Fibroblast of the aortic adventitia (primary cell): ENCODE results near the gene EDEM2. TPM values are rescaled to one million over a fixed set of nuclear protein-coding genes. Genes with fewer than 3 reads are reported as not detected.
"Not testable (repeated sequence)": the region's sequence is repeated elsewhere in the genome, so short reads cannot be mapped to it uniquely, and the experiment has no call there.

Source experiments
- DNase-seq: peaks from one replicate; pipeline ENCODE4 v3.0.0-alpha.2; 2010; ENCODE audit warnings: low read depth
- H3K4me3 ChIP-seq: 2 replicates; pipeline ENCODE4 v1.5.1; 2011; ENCODE audit warnings: low read depth, mild to moderate bottlenecking, control low read depth, low read length, moderate library complexity
- CTCF ChIP-seq: IDR thresholded peaks from 2 replicates; pipeline ENCODE4 v1.5.1; 2011; ENCODE audit warnings: mild to moderate bottlenecking, low read length, control low read depth, inconsistent platforms; ENCODE audit not compliant: insufficient read depth
- total RNA-seq: library from RNA; depleted of rRNA; stranded (reverse); fragments of >200 nt; gene quantifications from 2 replicates; pipeline ENCODE4 v1.2.3, GENCODE V29; 2012; ENCODE audit warnings: low replicate concordance

The EDEM2 gene
- total RNA-seq, 1 donor, result 34.1 TPM

GRCh38 chr20:35187584-35188190 lies 40.6 kb upstream of the EDEM2 start:
- DNase-seq, result no peak
- H3K4me3 ChIP-seq, result no peak overlapping the region
- no peak for TF ChIP-seq CTCF

GRCh38 chr20:35186691-35187289 lies 39.7 kb upstream of the EDEM2 start:
- DNase-seq, H3K4me3 ChIP-seq: not testable (repeated sequence)

GRCh38 chr20:35181731-35182130 lies 34.6 kb upstream of the EDEM2 start:
- TF ChIP-seq CTCF, result no peak
- peak; percentile 30 for DNase-seq
- H3K4me3 ChIP-seq, result no peak overlapping the region

- no peak for TF ChIP-seq CTCF
- H3K4me3 ChIP-seq, result no peak overlapping the region
- DNase-seq, result no peak
These were observed 33.1 kb upstream of the EDEM2 start for GRCh38 chr20:35180266-35180665.

- TF ChIP-seq CTCF, result no peak
These were observed 32.4 kb upstream of the EDEM2 start for GRCh38 chr20:35179292-35180212.

GRCh38 chr20:35176132-35176531 lies 29.0 kb upstream of the EDEM2 start:
- TF ChIP-seq CTCF, result no peak
- no peak for DNase-seq
- no peak overlapping the region for H3K4me3 ChIP-seq

More at GRCh38 chr20:35179292-35180212, 32.4 kb upstream of the EDEM2 start:
- H3K4me3 ChIP-seq, result no peak overlapping the region
- no peak for DNase-seq
